ENCODE measurements around the gene GAS7.
A peak's percentile ranks its signal among the peaks of the same experiment; 100 is the strongest.

The GAS7 gene

GRCh38 chr17:10170233-10170632 is 28.2 kb downstream of the GAS7 start:
- DNase-seq: no peak

- DNase-seq: no peak
Observed at GRCh38 chr17:10169290-10169689, 29.1 kb downstream of the GAS7 start.

GRCh38 chr17:10166176-10166935 is 32.0 kb downstream of the GAS7 start:
- DNase-seq: no peak

- no peak for DNase-seq
Observed at GRCh38 chr17:10162096-10162495, 36.3 kb downstream of the GAS7 start.

- no peak for DNase-seq
Observed at GRCh38 chr17:10161386-10161785, 37.0 kb downstream of the GAS7 start.

- peak; percentile 4 for DNase-seq
Observed at GRCh38 chr17:10156948-10157607, 41.3 kb downstream of the GAS7 start.

- no peak for DNase-seq
Observed at GRCh38 chr17:10156599-10156947, 41.8 kb downstream of the GAS7 start.

GRCh38 chr17:10156077-10156435 is 42.4 kb downstream of the GAS7 start:
- no peak for DNase-seq

GRCh38 chr17:10155371-10156076 is 42.9 kb downstream of the GAS7 start:
- DNase-seq: no peak

- DNase-seq: peak; percentile 38
Observed at GRCh38 chr17:10151667-10152496, 46.5 kb downstream of the GAS7 start.

GRCh38 chr17:10149573-10150399 is 48.6 kb downstream of the GAS7 start:
- peak; percentile 66 for DNase-seq

GRCh38 chr17:10147761-10148415 is 50.5 kb downstream of the GAS7 start:
- DNase-seq: no peak

GRCh38 chr17:10147040-10147439 is 51.4 kb downstream of the GAS7 start:
- no peak for DNase-seq

- no peak for DNase-seq
Observed at GRCh38 chr17:10144982-10145381, 53.4 kb downstream of the GAS7 start.

- no peak for DNase-seq
Observed at GRCh38 chr17:10144456-10144855, 54.0 kb downstream of the GAS7 start.

- DNase-seq: no peak
Observed at GRCh38 chr17:10141436-10141835, 57.0 kb downstream of the GAS7 start.

- DNase-seq: peak; percentile 0
Observed at GRCh38 chr17:10139577-10139976, 58.8 kb downstream of the GAS7 start.

- DNase-seq: no peak
Observed at GRCh38 chr17:10136258-10136981, 62.0 kb downstream of the GAS7 start.

- DNase-seq: peak; percentile 0
Observed at GRCh38 chr17:10135539-10136257, 62.7 kb downstream of the GAS7 start.

GRCh38 chr17:10130677-10131076 is 67.7 kb downstream of the GAS7 start:
- no peak for DNase-seq

All from OCI-M1 (cell line).